GM21367 (cell line): ENCODE measurements around the gene MTMR2.

Experiments used
- ATAC-seq: cut with Tn5 transposase; IDR thresholded peaks from one replicate; pipeline ENCODE4 v1.9.1; 2021; ENCODE audit not compliant: unreplicated experiment

The MTMR2 gene

GRCh38 chr11:95918720-95919119, 5.2 kb downstream of the MTMR2 start:
- ATAC-seq = no peak

- no peak for ATAC-seq
Observed at GRCh38 chr11:95918056-95918455, 5.9 kb downstream of the MTMR2 start.

- no peak for ATAC-seq
Observed at GRCh38 chr11:95917193-95918036, 6.5 kb downstream of the MTMR2 start.

GRCh38 chr11:95916049-95916448, 7.9 kb downstream of the MTMR2 start:
- no peak for ATAC-seq

GRCh38 chr11:95915051-95915450, 8.9 kb downstream of the MTMR2 start:
- ATAC-seq = no peak

GRCh38 chr11:95913830-95914615, 9.9 kb downstream of the MTMR2 start:
- ATAC-seq = no peak

- no peak for ATAC-seq
Observed at GRCh38 chr11:95912902-95913560, 10.9 kb downstream of the MTMR2 start.

GRCh38 chr11:95911369-95911759, 12.5 kb downstream of the MTMR2 start:
- no peak for ATAC-seq

GRCh38 chr11:95910638-95911368, 13.1 kb downstream of the MTMR2 start:
- ATAC-seq = no peak

- ATAC-seq = no peak
Observed at GRCh38 chr11:95908826-95909225, 15.1 kb downstream of the MTMR2 start.

- no peak for ATAC-seq
Observed at GRCh38 chr11:95907476-95907875, 16.4 kb downstream of the MTMR2 start.

GRCh38 chr11:95904009-95904650, 19.8 kb downstream of the MTMR2 start:
- ATAC-seq = no peak

GRCh38 chr11:95898782-95899181, 25.1 kb downstream of the MTMR2 start:
- ATAC-seq = no peak

GRCh38 chr11:95897731-95898130, 26.2 kb downstream of the MTMR2 start:
- no peak for ATAC-seq

GRCh38 chr11:95895815-95896214, 28.1 kb downstream of the MTMR2 start:
- no peak for ATAC-seq

- ATAC-seq = no peak
Observed at GRCh38 chr11:95892892-95893570, 30.9 kb downstream of the MTMR2 start.

- no peak for ATAC-seq
Observed at GRCh38 chr11:95892492-95892891, 31.4 kb downstream of the MTMR2 start.

GRCh38 chr11:95891423-95892170, 32.3 kb downstream of the MTMR2 start:
- ATAC-seq = no peak

GRCh38 chr11:95888852-95889251, 35.1 kb downstream of the MTMR2 start:
- no peak for ATAC-seq
